ENCODE data around the gene HMGXB3. TPM values are rescaled to one million over a fixed set of nuclear protein-coding genes. Genes with fewer than 3 reads are reported as not detected.
"Not testable (repeated sequence)": the region's sequence is repeated elsewhere in the genome, so short reads cannot be mapped to it uniquely, and the experiment has no call there.

HMGXB3 gene
- total RNA-seq, 2 experiments from 2014 or later, result 41.4 to 41.6 TPM

GRCh38 chr5:150042459-150042858, 41.9 kb downstream of the HMGXB3 start:
- CTCF ChIA-PET, result no interaction called here
- POLR2A ChIA-PET, result no interaction called here

- ChIA-PET CTCF (interaction anchor here (0.6 kb wide), 1 partner anchor 32 kb away, joined by 3 read pairs; no protein-coding TSS in a partner anchor), POLR2A (no interaction called here)
These were observed 43.3 kb downstream of the HMGXB3 start for GRCh38 chr5:150043657-150044328.

GRCh38 chr5:150044329-150044681, 43.8 kb downstream of the HMGXB3 start:
- ChIA-PET CTCF (no interaction called here), POLR2A (no interaction called here)

DNA sequence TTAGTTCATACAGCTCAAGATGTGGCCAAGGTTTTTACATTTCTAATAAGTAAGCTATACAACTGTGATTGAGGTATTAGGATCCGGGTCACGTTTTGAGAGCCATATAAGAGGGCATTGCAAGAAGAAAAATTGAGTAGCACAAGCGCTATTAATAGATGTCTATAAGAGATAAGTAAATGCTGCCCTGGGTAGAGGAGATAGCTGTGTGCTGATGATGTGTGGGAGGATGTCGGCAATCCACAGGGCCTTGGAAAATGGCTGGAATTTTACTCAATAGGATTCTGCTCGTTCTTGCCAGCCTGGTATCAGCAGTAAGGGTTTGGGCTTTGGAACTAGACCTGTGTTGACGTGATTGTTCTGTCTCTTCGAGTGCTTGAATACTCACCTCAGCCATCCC, 44.2 kb downstream of the HMGXB3 start:
- ChIA-PET CTCF (no interaction called here), POLR2A (no interaction called here)

DNA sequence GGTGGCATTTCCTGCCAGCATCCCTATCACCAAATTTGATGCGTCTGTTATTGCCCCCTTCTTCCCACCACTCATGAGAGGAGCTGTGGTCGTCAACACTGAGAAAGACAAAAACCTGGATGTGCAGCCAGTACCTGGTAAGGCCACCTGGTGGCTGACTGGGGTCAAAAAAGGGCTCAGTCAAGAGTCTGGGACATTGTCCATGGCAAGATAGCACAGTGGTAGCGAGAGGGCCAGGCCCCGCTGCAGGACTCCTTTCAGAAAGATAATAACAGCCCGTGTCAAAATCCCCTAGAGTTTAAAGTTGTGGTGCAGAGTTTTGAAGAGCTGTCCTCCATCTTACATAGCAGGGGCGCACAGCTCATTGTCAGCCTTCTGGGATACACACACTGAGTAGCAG, 45.0 kb downstream of the HMGXB3 start:
- POLR2A ChIA-PET, result no interaction called here
- CTCF ChIA-PET, result no interaction called here

DNA sequence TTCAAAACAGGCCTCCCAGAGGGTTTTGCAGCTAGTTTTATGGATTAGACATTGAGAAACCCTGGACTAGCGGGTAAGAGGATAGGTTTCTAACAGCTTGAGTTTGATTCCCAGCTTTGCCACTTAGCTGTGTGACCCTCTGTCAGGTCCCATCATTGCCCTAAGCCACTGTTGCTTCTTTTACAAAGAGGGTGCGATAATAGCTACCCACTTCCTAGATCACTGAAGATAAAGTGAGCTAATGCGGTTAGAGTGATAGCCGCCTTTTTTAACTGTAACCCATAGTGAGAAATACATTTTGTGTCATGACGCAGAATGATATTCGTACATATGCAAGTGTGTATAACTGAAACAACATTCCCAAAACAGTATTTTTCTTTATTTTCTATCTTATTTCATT, 45.5 kb downstream of the HMGXB3 start:
- ChIA-PET CTCF (no interaction called here), POLR2A (no interaction called here)

DNA sequence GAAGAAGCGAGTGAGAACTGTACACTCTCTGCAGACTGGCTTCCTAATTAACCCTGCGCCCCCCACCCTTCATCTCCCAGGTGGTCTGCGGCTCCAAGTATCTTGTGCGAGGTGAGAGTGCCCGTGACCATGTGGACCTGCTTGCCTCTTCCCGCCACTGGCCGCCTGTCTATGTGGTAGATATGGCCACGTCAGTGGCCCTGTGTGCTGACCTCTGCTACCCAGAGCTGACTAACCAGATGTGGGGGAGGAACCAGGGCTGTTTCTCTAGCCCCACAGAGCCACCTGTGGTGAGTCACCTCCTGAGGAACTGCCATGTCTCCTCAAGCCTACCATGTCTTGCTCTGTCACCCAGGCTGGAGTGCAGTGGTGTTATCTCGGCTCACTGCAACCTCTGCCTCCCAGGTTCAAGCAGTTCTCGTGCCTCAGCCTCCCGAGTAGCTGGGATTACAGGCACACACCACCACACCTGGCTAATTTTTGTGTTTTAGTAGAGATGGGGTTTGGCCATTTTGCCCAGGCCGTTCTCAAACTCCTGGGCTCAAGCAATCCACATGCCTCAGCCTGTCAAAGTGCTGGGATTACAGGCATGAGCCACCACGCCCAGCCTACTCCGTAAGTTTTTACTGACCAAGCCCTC, 49.8 kb downstream of the HMGXB3 start:
- CTCF ChIA-PET, POLR2A ChIA-PET: not testable (repeated sequence)

DNA sequence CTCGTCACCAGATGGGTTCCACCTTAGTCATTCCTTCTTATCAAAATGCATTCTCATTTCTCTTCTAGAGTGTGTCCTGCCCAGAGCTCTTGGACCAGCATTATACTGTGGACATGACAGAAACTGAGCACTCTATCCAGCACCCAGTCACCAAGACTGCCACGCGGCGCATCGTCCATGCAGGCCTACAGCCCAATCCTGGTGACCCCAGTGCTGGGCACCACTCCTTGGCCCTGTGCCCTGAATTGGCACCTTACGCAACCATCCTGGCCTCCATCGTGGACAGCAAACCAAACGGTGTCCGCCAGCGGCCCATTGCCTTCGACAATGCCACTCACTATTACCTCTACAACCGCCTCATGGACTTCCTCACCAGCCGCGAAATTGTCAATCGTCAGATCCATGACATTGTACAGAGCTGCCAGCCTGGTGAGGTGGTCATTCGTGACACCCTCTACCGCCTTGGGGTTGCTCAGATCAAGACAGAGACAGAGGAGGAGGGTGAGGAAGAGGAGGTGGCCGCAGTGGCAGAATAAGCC, 51.2 kb downstream of the HMGXB3 start:
- POLR2A ChIA-PET, result no interaction called here
- CTCF ChIA-PET, result no interaction called here

DNA sequence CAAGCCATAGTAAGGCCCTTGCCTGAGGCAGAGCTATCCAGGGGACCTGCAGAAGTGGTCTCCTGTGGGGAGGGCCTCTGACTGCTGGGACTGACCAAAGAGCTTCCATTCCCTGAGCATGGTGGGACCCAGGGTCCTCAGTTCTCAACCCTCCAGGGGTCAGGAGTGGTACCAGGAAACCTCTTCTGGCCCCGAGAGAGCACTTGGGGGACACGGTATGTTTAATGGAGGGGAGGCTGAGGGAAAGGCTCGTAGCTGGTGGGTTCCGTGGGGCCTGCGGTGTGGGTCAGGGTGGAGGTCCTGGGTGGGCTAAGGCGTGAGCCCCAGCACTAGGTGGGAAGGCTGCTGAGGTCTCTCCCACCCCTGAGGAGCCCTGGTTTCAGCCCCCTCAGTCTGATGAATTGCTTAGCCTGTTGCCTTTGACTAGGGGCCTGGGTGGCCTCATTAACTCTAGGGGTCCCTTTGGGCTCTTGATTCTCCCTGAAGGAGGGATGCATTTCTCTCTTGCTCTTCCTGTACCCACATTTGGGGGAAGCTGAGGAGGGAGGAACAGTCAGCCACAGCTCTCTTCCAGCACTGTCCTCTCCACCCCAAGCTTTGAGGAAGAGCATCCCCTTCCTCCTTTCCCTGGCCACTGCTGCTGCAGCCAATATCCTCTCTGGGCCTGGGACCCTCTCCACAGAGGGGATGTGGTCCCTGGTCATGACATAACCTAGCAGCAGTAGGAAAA, 51.9 kb downstream of the HMGXB3 start:
- POLR2A ChIA-PET, result no interaction called here
- CTCF ChIA-PET, result no interaction called here

DNA sequence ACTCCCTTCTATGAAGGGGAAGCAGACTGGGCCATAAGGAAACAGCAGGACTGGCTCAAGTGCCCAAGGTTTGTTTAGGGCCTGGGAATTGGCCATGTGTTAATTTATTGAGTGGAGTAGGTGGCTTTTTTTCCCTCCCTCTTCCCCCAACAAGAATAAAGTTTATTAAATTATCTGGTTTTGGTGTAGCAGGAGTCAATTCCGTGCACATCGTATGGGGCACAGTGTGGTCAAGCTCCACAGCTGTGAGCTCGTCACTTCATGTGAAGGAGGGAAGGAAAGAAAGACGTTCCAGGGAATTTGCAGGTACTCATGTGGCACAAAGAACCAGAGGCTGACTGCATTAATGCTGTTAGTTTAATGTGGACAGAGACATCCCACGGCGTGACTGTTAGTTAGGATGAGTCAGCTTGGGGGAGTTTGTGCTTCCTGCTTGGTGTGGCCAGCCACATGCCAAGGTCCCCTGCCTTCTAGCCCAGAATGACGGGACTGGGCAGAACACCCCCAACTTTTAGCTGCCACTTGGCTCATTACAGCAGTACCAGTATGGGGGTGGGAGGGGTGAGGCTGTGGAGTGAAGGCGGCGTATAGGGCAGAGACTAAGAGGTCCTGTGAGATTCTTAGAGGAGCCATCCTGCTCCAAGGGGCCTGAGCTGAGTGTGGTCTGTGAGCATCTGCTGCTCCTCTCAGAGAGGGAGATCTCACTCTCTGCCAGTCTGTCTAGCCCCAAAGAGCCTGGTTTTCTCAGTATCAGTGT, 52.6 kb downstream of the HMGXB3 start:
- POLR2A ChIA-PET, result no interaction called here
- CTCF ChIA-PET, result no interaction called here

GRCh38 chr5:150053713-150054392, 53.3 kb downstream of the HMGXB3 start:
- ChIA-PET CTCF (no interaction called here), POLR2A (no interaction called here)

GRCh38 chr5:150054569-150054968, 54.0 kb downstream of the HMGXB3 start:
- ChIA-PET POLR2A (interaction anchor here (0.6 kb wide), 1 partner anchor 145 kb away, joined by 3 read pairs; no protein-coding TSS in a partner anchor), CTCF (no interaction called here)

DNA sequence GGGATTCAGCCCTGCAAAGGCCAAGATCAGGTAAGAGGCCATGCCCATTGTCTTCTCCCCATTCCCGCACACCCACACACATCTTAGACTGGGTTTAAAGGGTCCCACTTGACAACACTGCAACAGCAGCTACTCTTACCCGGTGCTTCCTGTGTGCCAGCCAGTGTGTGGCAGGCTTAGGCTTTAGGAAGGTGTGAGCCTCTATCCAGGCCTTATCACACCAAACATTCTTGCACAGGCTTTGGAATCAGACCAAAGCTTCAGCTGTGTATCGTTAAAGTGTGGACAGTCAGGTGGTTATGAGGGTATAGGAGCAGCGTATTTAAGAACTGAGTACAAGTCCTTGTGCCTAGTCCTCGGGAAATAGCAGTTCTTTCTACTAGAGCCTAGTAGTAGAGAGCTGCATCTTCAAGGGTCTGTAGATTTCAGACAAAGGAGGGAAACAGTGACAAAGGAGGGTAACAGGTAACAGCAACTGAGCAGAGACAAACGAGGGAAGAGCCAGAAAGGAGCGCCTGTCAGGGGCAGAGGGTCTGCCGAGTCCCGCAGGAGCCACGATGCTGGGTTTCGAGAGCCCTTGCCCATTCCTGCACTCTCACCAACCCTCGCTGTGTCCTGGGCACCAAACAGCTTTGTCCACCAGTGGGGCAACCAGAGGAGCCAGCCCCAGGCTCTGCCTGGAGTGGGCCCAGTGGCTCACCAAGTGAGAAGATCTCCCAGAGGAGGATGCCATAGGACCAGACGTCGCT, 55.0 kb downstream of the HMGXB3 start:
- CTCF ChIA-PET, result no interaction called here
- POLR2A ChIA-PET, result no interaction called here

GRCh38 chr5:150056075-150056443, 55.5 kb downstream of the HMGXB3 start:
- ChIA-PET CTCF (no interaction called here), POLR2A (no interaction called here)

DNA sequence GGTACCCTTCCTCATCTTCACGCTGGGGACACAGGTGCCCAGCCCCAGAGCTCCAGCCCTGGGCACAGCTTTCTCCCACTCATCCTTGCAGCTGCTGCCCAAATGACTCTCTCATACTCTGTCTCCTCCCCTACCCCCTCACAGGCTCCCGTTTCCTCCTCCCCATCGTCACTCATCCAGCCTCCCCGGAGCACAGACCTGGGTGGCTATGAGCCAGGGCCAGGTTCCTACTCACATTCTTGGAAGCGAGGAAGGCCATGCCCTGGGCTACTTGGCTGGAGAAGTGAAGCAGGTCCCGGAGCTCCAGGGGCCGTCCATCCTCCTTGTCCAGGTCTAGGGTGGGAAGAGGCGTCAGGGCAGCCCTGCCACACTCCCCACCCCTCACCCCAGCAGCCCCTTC, 56.5 kb downstream of the HMGXB3 start:
- ChIA-PET POLR2A (no interaction called here), CTCF (no interaction called here)

GRCh38 chr5:150057511-150057910, 57.0 kb downstream of the HMGXB3 start:
- ChIA-PET CTCF (no interaction called here), POLR2A (no interaction called here)

DNA sequence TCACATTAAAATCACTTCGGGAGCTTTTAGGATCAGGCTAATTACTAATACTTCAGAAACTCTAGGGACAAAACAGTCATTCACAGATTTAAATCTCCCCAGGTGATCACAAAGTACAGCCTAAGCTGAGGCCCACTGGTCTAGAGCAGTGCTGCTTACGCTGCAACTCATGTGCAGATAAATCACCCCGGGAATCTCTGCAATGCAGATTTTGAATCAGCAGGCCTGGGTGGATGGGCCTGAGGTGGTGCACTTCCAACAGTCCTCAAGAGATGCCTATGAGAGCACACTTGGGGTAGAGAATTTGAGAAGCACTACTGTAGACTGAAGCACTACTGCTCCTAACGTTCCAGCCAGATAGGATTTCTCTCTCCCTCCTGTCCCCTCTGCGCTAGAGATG, 57.5 kb downstream of the HMGXB3 start:
- POLR2A ChIA-PET, result no interaction called here
- CTCF ChIA-PET, result no interaction called here

- CTCF ChIA-PET, result no interaction called here
- POLR2A ChIA-PET, result no interaction called here
These were observed 58.1 kb downstream of the HMGXB3 start for GRCh38 chr5:150058480-150059126.

GRCh38 chr5:150059623-150060022, 59.1 kb downstream of the HMGXB3 start:
- ChIA-PET CTCF (no interaction called here), POLR2A (no interaction called here)

Data from activated CD8-positive, alpha-beta memory T cell treated with anti-CD3 and anti-CD28 coated beads for 36 hours (primary cell).